NB4 (cell line): ENCODE measurements around the gene CD300LB.

Experiments
- DNase-seq: peaks from one replicate; pipeline ENCODE4 v3.0.0; 2010; ENCODE audit warnings: low read depth
- H3K4me3 ChIP-seq: one replicate; pipeline ENCODE4 v1.5.1; 2011; ENCODE audit warnings: mild to moderate bottlenecking, low read depth, low read length, moderate library complexity
- MYC ChIP-seq: IDR thresholded peaks from 2 replicates; pipeline ENCODE4 v1.6.1; 2011; ENCODE audit warnings: low read depth, low read length
- POLR2A ChIP-seq: IDR thresholded peaks from 2 replicates; pipeline ENCODE4 v1.6.1; 2011; ENCODE audit warnings: mild to moderate bottlenecking; ENCODE audit not compliant: insufficient read length; ENCODE audit errors: extremely low read depth
- TF ChIP-seq, protein P1 (sequence below): IDR thresholded peaks from 2 replicates; pipeline ENCODE4 v1.6.1; 2011; ENCODE audit warnings: low read depth, low read length
- TF ChIP-seq, protein P2 (sequence below): IDR thresholded peaks from one replicate; pipeline ENCODE4 v1.5.1; 2012; ENCODE audit warnings: low read depth, low read length

CD300LB gene

DNA sequence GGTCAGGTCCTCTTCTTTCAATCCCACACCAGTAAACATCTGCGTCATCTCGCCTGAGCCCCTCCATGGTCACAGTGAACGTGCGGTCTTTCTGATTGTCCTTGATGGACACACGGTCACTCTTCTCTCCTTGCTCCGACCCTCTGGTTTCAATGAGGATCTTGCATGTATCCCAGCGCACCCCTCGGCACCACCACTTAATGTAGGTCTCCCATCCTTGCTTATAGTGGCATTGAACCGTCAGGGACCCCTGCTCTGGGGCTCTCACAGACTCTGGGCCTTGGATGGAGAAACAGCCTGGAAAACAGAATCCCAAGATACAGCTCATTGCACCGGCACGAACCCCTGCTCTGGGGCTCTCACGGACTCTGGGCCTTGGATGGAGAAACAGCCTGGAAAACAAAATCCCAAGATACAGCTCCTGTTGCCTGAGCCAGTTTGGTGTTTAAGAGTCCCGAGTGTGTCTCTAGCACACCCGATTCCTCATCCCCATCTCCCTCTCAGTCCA is 5.4 kb downstream of the CD300LB start:
- no peak for DNase-seq
- TF ChIP-seq POLR2A (no peak), MYC (no peak)
- TF ChIP-seq, protein P1, sequence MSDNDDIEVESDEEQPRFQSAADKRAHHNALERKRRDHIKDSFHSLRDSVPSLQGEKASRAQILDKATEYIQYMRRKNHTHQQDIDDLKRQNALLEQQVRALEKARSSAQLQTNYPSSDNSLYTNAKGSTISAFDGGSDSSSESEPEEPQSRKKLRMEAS: no peak
- TF ChIP-seq, protein P2, sequence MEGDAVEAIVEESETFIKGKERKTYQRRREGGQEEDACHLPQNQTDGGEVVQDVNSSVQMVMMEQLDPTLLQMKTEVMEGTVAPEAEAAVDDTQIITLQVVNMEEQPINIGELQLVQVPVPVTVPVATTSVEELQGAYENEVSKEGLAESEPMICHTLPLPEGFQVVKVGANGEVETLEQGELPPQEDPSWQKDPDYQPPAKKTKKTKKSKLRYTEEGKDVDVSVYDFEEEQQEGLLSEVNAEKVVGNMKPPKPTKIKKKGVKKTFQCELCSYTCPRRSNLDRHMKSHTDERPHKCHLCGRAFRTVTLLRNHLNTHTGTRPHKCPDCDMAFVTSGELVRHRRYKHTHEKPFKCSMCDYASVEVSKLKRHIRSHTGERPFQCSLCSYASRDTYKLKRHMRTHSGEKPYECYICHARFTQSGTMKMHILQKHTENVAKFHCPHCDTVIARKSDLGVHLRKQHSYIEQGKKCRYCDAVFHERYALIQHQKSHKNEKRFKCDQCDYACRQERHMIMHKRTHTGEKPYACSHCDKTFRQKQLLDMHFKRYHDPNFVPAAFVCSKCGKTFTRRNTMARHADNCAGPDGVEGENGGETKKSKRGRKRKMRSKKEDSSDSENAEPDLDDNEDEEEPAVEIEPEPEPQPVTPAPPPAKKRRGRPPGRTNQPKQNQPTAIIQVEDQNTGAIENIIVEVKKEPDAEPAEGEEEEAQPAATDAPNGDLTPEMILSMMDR: no peak
- no peak overlapping the region for H3K4me3 ChIP-seq

DNA sequence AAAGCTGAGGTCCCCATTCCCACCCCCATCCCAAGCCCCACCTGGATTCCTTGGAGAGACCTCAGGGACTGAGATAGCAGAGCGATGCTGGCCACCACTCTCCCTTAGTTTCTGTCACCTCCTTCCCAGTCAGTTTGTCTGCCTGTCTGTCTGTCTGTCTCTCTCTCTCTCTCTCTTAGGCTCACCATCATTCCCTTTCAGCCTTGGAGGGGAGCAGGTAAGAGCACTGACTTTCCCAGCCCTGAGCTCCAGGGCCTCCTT is 5.9 kb downstream of the CD300LB start:
- TF ChIP-seq, protein P1: no peak
- TF ChIP-seq, protein P2: no peak
- TF ChIP-seq MYC (no peak), POLR2A (no peak)
- DNase-seq: no peak
- no peak overlapping the region for H3K4me3 ChIP-seq

DNA sequence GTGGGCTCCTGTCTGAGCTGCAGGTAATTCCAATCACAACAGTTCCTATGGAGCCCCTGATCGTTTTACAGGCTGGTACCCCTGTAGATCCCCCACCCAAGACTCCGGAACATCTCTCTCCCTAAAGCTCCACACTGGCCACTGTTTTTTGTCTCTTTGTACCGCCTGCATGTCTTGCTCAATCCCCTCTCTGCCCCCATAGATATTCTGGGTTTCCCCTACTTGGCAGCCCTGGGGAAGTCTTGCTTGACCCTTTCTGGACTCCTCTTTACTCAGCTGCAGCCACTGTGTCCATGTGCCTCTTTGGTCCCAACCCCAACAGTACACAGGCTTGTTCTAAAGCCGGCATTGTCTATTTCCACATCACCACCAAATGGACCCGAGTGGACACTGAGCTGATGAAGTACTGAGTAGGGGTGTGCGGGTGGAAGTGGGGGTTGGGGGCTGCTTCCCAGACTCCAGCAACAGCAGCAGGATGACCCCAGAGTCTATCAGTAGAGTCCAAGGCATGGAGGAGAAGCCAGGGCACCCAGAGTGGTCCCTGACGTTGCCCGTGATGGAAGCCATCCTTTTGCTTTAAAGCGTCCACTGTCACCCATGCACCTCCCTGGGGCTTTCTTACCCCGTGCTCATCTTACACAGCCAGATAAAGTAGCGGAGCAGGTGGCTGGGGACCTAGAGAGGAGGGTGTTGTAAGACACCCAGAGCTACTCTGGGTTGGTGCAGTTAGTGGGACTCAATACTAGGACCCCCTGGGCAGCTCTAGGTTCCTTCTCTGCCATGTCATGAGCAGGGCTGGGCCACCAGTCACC is 6.4 kb downstream of the CD300LB start:
- no peak for DNase-seq
- H3K4me3 ChIP-seq: no peak overlapping the region
- TF ChIP-seq, protein P2: no peak
- TF ChIP-seq POLR2A: no peak
- TF ChIP-seq, protein P1: no peak
- no peak for TF ChIP-seq MYC

DNA sequence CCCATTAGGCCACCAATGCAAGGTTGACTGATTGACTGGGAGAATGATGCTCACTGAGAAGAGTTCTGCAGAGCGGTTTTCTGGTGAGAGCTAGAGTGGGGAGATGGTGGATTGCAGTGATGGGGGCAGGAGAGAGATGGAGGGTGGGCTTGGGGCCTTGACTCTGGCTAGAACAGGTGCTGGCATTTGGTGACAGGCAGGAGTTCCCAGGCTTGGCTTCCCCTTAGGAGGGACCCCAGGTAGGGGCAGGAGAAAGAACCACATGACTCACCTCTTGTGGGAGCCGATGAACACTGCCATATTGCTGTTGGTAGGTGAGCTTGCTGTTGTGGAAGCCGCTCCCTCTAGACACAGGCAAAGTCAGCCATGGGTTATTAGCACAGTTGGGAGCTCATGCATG is 8.0 kb downstream of the CD300LB start:
- TF ChIP-seq MYC: no peak
- TF ChIP-seq, protein P2: no peak
- TF ChIP-seq, protein P1: no peak
- no peak for TF ChIP-seq POLR2A
- DNase-seq: no peak

DNA sequence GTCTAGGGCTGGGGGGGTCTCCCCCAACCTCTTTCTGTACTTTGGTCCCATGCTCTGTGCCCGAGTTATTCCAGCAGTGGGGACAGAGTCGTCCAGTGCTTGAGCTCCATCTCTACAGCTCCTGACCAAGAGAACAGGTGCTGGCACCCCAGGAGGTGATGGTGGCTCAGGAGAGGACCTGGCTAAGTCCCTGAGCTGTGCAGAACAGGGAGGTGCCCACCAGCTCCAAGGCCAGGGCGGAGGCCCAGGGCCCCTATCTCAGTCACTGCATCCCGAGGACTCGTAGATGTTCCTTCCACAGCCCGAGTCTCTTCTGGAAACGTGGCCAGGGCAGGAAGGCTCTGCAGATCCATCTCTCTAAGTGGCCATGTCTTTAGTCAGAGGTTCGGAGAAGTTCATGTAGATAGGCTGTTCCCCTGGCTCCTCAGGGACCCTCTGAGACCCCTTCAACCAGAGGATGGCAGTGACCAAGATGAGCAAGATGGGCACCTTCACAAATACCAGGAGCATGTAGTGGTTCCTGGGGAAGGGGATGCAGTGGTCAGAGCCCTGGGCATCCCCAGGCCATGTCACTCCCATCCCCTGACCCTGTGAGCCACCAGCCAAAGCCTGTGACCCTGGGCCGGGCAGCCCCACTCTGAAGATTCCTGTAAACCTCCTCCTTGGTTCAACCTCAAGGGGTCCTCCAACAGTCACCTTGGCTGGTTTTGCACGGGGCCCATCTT is 8.7 kb downstream of the CD300LB start:
- peak overlapping the region; percentile 52 for H3K4me3 ChIP-seq
- DNase-seq: no peak
- TF ChIP-seq MYC: no peak
- TF ChIP-seq POLR2A: no peak

More for the DNA sequence above, 8.0 kb downstream of the CD300LB start:
- H3K4me3 ChIP-seq: no peak overlapping the region

DNA sequence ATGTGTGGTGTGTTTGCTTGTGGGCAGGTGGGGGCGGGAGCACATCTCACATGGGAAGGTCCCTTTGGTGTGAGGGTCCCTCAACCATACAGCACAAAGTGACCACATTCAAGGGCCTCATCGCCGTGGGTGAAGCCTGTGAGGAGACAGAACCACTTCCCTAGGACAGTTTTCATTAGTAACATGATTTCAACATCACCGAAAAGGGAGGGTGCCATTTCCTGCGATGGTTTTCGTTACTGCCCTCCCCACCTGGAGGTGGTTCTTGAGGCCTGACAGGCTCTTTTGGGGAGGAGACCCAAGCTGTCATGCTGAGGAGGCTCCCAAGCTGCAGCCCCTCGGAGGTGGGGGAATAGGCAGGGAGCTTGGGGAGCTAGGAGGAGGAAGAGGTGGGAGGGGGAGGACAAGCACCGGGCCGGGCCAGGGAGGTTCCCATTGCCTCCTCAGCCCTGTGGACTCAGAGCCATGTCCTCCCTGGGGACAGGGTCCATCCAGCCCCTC is 9.5 kb downstream of the CD300LB start:
- peak overlapping the region; percentile 52 for H3K4me3 ChIP-seq
- peak; percentile 98 for DNase-seq
- TF ChIP-seq POLR2A (peak; percentile 31), MYC (peak; percentile 65; the same call in 1 of the 2 replicates)
- TF ChIP-seq, protein P1: peak; percentile 67
- TF ChIP-seq, protein P2: no peak
